OCI-LY3 (cell line): ENCODE measurements around the gene FARP1.

ENCODE experiments used
- H2AFZ ChIP-seq: fragments of 200-600, 300-600 bp; shearing (Covaris generic); 2 replicates; pipeline ENCODE4 v1.6.0; 2014; ENCODE audit warnings: antibody characterized with exemption, low read depth, low read length
- H3K27ac ChIP-seq: fragments of 200-600, 300-600 bp; sonication (generic); 2 replicates; pipeline ENCODE4 v1.5.1; 2014; ENCODE audit warnings: mild to moderate bottlenecking, low read length, moderate library complexity, mixed read lengths
- H3K27me3 ChIP-seq: fragments of 200-600, 300-600 bp; sonication (generic); 2 replicates; pipeline ENCODE4 v1.6.1; 2014; ENCODE audit warnings: low read depth, low read length, mixed read lengths
- H3K36me3 ChIP-seq: fragments of 200-600, 300-600 bp; sonication (generic); replicated peaks from 2 replicates; pipeline ENCODE3; 2014; ENCODE audit warnings: low read depth, low read length, mixed read lengths
- H3K4me1 ChIP-seq: fragments of 300-600, 200-600 bp; sonication (generic); 2 replicates; pipeline ENCODE4 v1.6.1; 2014; ENCODE audit warnings: low read length, mixed read lengths
- H3K4me2 ChIP-seq: fragments of 200-600, 300-600 bp; sonication (generic); 2 replicates; pipeline ENCODE4 v1.6.1; 2014; ENCODE audit warnings: low read length, mixed read lengths
- H3K4me3 ChIP-seq: fragments of 300-600, 200-600 bp; sonication (generic); 2 replicates; pipeline ENCODE4 v1.5.1; 2014; ENCODE audit warnings: antibody characterized with exemption, mild to moderate bottlenecking, low read length, moderate library complexity
- H3K79me2 ChIP-seq: fragments of 300-600, 200-600 bp; shearing (Covaris generic); 2 replicates; pipeline ENCODE4 v1.6.1; 2014; ENCODE audit warnings: mild to moderate bottlenecking, low read length, mixed read lengths
- H3K9ac ChIP-seq: fragments of 300-600, 200-600 bp; shearing (Covaris generic); 2 replicates; pipeline ENCODE4 v1.6.0; 2014; ENCODE audit warnings: mild to moderate bottlenecking, low read length, moderate library complexity
- H3K9me3 ChIP-seq: fragments of 200-600, 300-600 bp; shearing (Covaris generic); 2 replicates; pipeline ENCODE4 v1.6.1; 2014; ENCODE audit warnings: low read length, mixed read lengths; ENCODE audit not compliant: insufficient read depth
- H4K20me1 ChIP-seq: fragments of 200-600, 300-600 bp; sonication (generic); 2 replicates; pipeline ENCODE4 v1.6.1; 2016; ENCODE audit warnings: low read length, mixed read lengths; ENCODE audit not compliant: insufficient read depth
- CTCF ChIP-seq: fragments of 200-600, 300-600 bp; sonication (generic); IDR thresholded peaks from 2 replicates; pipeline ENCODE4 v1.5.1; 2014; ENCODE audit warnings: antibody characterized with exemption, low read length, low read depth
- EZH2phosphoT487 ChIP-seq: fragments of 200-600 bp; shearing (Covaris generic); IDR thresholded peaks from 2 replicates; pipeline ENCODE4 v1.6.1; 2018; ENCODE audit warnings: antibody characterized with exemption, mixed run types, low read depth

FARP1 gene

DNA sequence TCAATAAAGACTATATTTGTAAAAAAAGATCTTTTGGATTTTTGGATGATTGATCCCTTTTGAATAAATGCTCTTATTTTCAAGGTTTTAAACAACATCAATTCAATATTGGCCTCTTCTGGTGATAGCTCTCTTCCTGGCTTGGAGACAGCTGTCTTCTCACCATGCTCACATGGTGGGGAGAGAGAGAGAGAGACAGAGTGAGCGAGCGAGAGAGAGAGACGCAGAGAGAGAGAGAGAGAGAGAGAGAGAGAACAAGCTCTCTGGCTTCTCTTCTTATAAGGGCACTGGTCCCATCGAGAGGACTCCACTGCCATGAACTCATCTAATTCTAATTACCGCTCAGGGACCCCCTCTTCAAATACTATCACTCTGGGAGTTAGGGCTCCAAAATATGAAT is 32.1 kb upstream of the FARP1 start:
- no peak overlapping the region for H2AFZ ChIP-seq
- no peak overlapping the region for H3K27ac ChIP-seq

DNA sequence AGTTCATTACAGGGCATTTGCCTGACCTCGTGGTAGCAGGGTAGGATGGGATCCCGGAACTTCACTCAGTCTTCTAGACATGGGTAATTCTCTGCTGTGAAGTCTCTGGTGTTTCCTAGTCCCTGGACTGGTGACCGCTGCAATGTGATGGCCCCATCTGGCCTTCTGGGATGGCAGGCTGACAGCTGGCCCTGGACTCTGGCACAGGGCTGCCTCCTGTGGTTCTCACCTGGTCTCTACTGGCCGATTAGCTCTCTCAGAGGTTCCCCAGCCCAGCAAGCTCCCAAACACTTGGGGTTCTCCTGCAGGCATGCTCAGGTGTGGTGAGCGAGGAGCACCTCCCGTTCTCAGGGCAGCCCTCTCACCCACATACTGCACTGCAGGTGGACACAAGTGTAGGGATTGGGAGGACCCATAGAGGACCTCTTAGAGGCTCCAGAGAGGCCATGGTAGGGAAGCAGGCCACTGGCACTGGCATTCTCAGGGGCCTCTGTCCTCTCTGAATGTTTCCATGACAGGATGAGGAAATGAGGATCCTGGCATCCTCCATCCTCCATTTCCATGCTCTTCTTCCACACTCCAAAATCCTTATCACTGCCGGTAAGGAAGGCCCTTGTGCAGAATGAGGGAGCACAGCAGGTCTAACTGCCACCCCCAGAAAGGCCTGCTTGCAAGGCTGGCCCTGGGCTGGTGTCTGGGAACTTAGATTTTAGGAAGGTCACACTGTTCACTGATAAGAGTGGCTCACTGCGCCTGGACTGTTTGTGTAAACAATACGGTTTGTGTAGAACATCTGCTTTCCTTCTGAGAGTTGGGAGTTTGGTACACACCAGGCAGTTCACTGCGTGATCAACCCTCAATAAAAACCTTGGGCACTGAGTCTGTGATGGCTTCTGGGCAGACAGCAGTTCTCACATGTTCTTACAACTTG is 31.5 kb upstream of the FARP1 start:
- H3K27me3 ChIP-seq = peaks cover 9% of the 10 kb centered on the region
- no peak overlapping the region for H2AFZ ChIP-seq
- TF ChIP-seq EZH2phosphoT487 (no peak), CTCF (no peak)
- no peaks in the 10 kb centered on the region for H3K4me1 ChIP-seq
- no peak overlapping the region for H3K4me3 ChIP-seq
- no peaks in the 10 kb centered on the region for H4K20me1 ChIP-seq
- no peaks in the 10 kb centered on the region for H3K9me3 ChIP-seq
- no peak overlapping the region for H3K4me2 ChIP-seq
- H3K36me3 ChIP-seq = no peaks in the 10 kb centered on the region
- H3K79me2 ChIP-seq = no peaks in the 10 kb centered on the region
- H3K27ac ChIP-seq = no peak overlapping the region
- no peak overlapping the region for H3K9ac ChIP-seq

More for the DNA sequence above, 32.1 kb upstream of the FARP1 start:
- H3K4me3 ChIP-seq = no peak overlapping the region
- no peaks in the 10 kb centered on the region for H3K36me3 ChIP-seq
- H3K9ac ChIP-seq = no peak overlapping the region
- no peaks in the 10 kb centered on the region for H3K9me3 ChIP-seq
- H3K4me2 ChIP-seq = no peak overlapping the region
- H4K20me1 ChIP-seq = no peaks in the 10 kb centered on the region
- H3K4me1 ChIP-seq = no peaks in the 10 kb centered on the region
- H3K27me3 ChIP-seq = peaks cover 9% of the 10 kb centered on the region
- no peaks in the 10 kb centered on the region for H3K79me2 ChIP-seq
- TF ChIP-seq CTCF (no peak), EZH2phosphoT487 (no peak)

GRCh38 chr13:98112456-98112855 is 30.4 kb upstream of the FARP1 start:
- no peaks in the 10 kb centered on the region for H4K20me1 ChIP-seq
- H3K79me2 ChIP-seq = no peaks in the 10 kb centered on the region
- H3K4me2 ChIP-seq = no peak overlapping the region
- no peaks in the 10 kb centered on the region for H3K36me3 ChIP-seq
- no peak overlapping the region for H3K9ac ChIP-seq
- no peak overlapping the region for H3K27ac ChIP-seq
- peaks cover 9% of the 10 kb centered on the region for H3K27me3 ChIP-seq
- H3K9me3 ChIP-seq = no peaks in the 10 kb centered on the region
- TF ChIP-seq CTCF (no peak), EZH2phosphoT487 (no peak)
- no peak overlapping the region for H2AFZ ChIP-seq
- H3K4me1 ChIP-seq = no peaks in the 10 kb centered on the region
- H3K4me3 ChIP-seq = no peak overlapping the region

- TF ChIP-seq CTCF (no peak), EZH2phosphoT487 (no peak)
- H3K27ac ChIP-seq = no peak overlapping the region
Observed at GRCh38 chr13:98118865-98119264, 24.0 kb upstream of the FARP1 start.

More at GRCh38 chr13:98118865-98119264, 24.0 kb upstream of the FARP1 start:
- H3K4me1 ChIP-seq = no peaks in the 10 kb centered on the region
- H3K27me3 ChIP-seq = no peaks in the 10 kb centered on the region
- no peak overlapping the region for H3K4me3 ChIP-seq
- H3K36me3 ChIP-seq = no peaks in the 10 kb centered on the region
- H3K9me3 ChIP-seq = no peaks in the 10 kb centered on the region
- no peaks in the 10 kb centered on the region for H3K79me2 ChIP-seq
- H4K20me1 ChIP-seq = no peaks in the 10 kb centered on the region
- no peak overlapping the region for H3K4me2 ChIP-seq
- no peak overlapping the region for H2AFZ ChIP-seq
- H3K9ac ChIP-seq = no peak overlapping the region
